ENCODE measurements around the gene TMEM44.

TMEM44 gene

DNA sequence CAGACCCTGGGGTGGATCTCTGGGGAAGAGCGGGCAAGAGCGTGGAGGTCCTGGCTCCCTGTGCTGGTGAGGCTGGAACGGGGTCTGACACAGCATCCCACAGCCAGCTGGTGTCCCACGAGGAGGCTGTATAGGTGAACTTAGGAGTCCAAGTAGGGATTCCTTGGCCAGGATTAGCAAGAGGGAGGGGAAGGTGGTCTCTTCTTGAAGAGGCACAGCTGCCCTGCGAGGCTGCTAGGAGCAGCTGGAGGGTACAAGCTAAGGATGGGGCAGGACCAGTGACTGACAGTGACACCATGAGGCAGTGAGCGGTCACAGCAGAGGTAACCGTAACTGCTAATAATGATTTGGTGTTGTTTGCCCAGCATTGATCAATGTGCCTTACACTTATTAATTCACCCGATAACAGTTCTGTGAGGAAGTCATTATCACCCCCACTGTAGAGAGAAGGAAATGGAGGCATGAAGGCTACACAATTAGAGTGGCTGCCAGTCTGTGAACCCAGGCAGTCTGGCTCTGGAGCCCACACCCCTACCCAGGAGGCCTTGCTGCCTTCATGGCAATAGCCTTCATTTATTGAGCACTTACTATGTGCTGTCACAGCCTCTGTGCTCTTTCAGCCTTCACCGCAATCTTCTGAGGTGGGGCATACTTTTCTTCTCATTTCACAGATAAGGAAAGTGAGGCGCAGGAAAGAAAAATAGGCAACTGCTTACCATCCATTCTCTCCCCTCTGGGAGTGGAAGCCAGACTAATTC, 59.4 kb downstream of the TMEM44 start:
- ATAC-seq (ENCODE audit: low read depth) (peak; percentile 93), DNase-seq (ENCODE audit: low spot score in 2 of 2) (peak in 1 of 2 donors; percentile 18)
- no peaks in the 10 kb centered on the region for H3K9me3 Mint-ChIP-seq
- H3K4me1 Mint-ChIP-seq = peaks cover 5% of the 10 kb centered on the region
- H3K27me3 Mint-ChIP-seq = peaks cover 23% of the 10 kb centered on the region
- H3K27ac Mint-ChIP-seq = no peak overlapping the region
- H3K36me3 Mint-ChIP-seq = no peaks in the 10 kb centered on the region
- H3K4me3 Mint-ChIP-seq = no peak overlapping the region

- ATAC-seq (ENCODE audit: low read depth) (no peak), DNase-seq (ENCODE audit: low spot score in 2 of 2) (no peak)
- Mint-ChIP-seq H3K27me3 (peaks cover 23% of the 10 kb centered on the region), H3K4me3 (no peak overlapping the region), H3K27ac (no peak overlapping the region), H3K36me3 (no peaks in the 10 kb centered on the region), H3K9me3 (no peaks in the 10 kb centered on the region), H3K4me1 (peaks cover 5% of the 10 kb centered on the region)
Observed at GRCh38 chr3:194572944-194573491, 60.2 kb downstream of the TMEM44 start.

GRCh38 chr3:194572143-194572789, 61.0 kb downstream of the TMEM44 start:
- ATAC-seq (ENCODE audit: low read depth) = no peak
- Mint-ChIP-seq H3K4me3 (no peak overlapping the region), H3K27me3 (peaks cover 23% of the 10 kb centered on the region), H3K9me3 (no peaks in the 10 kb centered on the region), H3K4me1 (peaks cover 5% of the 10 kb centered on the region), H3K27ac (no peak overlapping the region), H3K36me3 (no peaks in the 10 kb centered on the region)
- DNase-seq (ENCODE audit: low spot score in 2 of 2) = no peak

- H3K27me3 Mint-ChIP-seq = peaks cover 26% of the 10 kb centered on the region
Observed at GRCh38 chr3:194571491-194572142, 61.6 kb downstream of the TMEM44 start.

DNA sequence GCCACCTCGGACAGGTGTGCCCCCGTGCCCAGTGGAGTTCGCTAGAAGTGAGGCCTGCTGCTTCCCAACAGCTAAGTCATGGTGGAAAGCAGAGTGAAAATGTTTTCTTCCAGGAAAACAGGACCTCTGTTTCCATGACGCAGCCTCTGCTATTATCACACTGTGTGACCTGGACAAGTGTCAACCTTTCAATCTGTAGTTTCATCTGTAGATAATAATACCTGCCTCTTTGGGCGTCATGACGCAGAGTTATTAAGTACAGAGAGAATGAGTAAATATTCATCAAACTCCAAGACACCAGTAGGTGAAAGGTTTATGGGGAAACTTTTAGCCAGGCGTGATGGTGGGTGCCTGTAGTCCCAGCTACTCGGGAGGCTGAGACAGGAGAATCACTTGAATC, 62.3 kb downstream of the TMEM44 start:
- peaks cover 5% of the 10 kb centered on the region for H3K4me1 Mint-ChIP-seq
- no peak overlapping the region for H3K4me3 Mint-ChIP-seq
- H3K27me3 Mint-ChIP-seq = peaks cover 24% of the 10 kb centered on the region
- no peaks in the 10 kb centered on the region for H3K36me3 Mint-ChIP-seq
- no peak for DNase-seq (ENCODE audit: low spot score in 2 of 2)
- no peak for ATAC-seq (ENCODE audit: low read depth)
- H3K9me3 Mint-ChIP-seq = no peaks in the 10 kb centered on the region
- no peak overlapping the region for H3K27ac Mint-ChIP-seq

More at GRCh38 chr3:194571491-194572142, 61.6 kb downstream of the TMEM44 start:
- Mint-ChIP-seq H3K4me1 (peaks cover 5% of the 10 kb centered on the region), H3K36me3 (no peaks in the 10 kb centered on the region), H3K4me3 (no peak overlapping the region), H3K27ac (no peak overlapping the region), H3K9me3 (no peaks in the 10 kb centered on the region)
- DNase-seq (ENCODE audit: low spot score in 2 of 2) = no peak
- no peak for ATAC-seq (ENCODE audit: low read depth)

- Mint-ChIP-seq H3K4me3 (no peak overlapping the region), H3K27ac (no peak overlapping the region), H3K27me3 (peaks cover 24% of the 10 kb centered on the region), H3K4me1 (peaks cover 5% of the 10 kb centered on the region), H3K36me3 (no peaks in the 10 kb centered on the region), H3K9me3 (no peaks in the 10 kb centered on the region)
- no peak for ATAC-seq (ENCODE audit: low read depth)
- no peak for DNase-seq (ENCODE audit: low spot score in 2 of 2)
Observed at GRCh38 chr3:194570235-194570634, 63.0 kb downstream of the TMEM44 start.

DNA sequence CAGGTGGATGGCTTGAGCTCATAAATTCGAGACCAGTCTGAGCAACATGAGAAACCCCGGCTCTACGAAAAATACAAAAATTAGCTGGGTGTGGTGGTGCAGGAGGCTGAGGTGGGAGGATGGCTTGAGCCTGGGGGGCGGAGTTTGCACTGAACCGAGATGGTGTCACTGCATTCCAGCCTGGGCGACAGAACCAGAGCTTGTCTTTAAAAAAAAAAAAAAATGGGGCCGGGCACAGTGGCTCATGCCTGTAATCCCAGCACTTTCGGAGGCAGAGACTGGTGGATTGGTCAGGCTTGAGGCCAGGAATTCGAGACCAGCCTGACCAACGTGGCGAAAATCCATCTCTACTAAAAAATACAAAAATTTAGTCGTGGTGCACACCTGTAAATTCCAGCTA, 64.0 kb downstream of the TMEM44 start:
- H3K27ac Mint-ChIP-seq = no peak overlapping the region
- H3K9me3 Mint-ChIP-seq = no peaks in the 10 kb centered on the region
- H3K4me3 Mint-ChIP-seq = no peak overlapping the region
- H3K4me1 Mint-ChIP-seq = peaks cover 5% of the 10 kb centered on the region
- H3K36me3 Mint-ChIP-seq = no peaks in the 10 kb centered on the region
- H3K27me3 Mint-ChIP-seq = peaks cover 24% of the 10 kb centered on the region
- ATAC-seq (ENCODE audit: low read depth) (no peak), DNase-seq (ENCODE audit: low spot score in 2 of 2) (no peak)

DNA sequence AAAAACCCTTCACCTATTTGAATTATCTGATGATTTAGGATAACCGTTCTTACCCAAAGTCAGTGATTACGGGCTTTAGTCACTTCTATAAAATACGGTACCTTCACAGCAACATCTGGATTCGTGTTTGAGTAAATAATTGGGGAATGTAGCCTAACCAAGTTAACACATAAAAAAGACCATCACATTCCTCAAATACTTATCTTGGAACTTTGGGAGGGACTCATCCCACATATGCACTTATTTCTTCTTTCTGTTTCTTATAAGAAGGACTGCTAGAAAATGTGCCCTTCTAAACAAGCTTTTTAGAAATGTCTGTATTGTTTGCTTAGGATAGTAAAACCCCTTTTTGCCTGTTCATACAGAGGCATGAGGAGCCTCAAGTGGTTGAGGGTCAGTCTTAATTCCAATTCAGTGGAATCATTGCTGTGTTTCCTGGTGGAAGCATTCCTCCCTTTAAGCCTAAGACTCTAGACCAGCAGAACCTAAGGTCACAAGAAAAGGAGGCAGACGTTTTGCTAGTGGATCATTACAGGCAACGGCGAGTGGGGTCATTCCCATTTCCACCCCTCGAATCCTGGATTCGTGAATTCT, 67.5 kb downstream of the TMEM44 start:
- no peaks in the 10 kb centered on the region for H3K4me1 Mint-ChIP-seq
- DNase-seq (ENCODE audit: low spot score in 2 of 2) (no peak), ATAC-seq (ENCODE audit: low read depth) (no peak)
- H3K27me3 Mint-ChIP-seq = peaks cover 6% of the 10 kb centered on the region
- no peak overlapping the region for H3K4me3 Mint-ChIP-seq
- H3K27ac Mint-ChIP-seq = no peak overlapping the region
- no peaks in the 10 kb centered on the region for H3K36me3 Mint-ChIP-seq
- H3K9me3 Mint-ChIP-seq = no peaks in the 10 kb centered on the region

DNA sequence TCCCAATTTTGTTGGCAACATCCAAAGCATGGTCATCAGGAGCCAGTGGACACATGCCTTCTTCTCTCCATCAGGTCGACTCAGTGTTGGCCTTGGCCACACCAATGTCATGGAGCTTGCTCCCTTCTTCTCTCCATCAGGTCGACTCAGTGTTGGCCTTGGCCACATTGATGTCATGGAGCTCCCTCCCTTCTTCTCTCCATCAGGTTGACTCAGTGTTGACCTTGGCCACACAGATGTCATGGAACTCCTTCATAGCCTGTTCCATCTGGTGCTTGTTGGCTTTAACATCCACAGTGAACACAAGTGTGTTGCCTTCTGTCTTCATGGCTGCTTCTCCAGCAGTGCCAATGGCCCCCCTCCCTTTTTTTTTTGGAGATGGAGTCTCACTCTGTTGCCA, 70.2 kb downstream of the TMEM44 start:
- no peak overlapping the region for H3K27ac Mint-ChIP-seq
- H3K4me3 Mint-ChIP-seq = no peak overlapping the region
- peaks cover 8% of the 10 kb centered on the region for H3K27me3 Mint-ChIP-seq
- no peaks in the 10 kb centered on the region for H3K9me3 Mint-ChIP-seq
- DNase-seq (ENCODE audit: low spot score in 2 of 2) = no peak
- H3K36me3 Mint-ChIP-seq = no peaks in the 10 kb centered on the region
- ATAC-seq (ENCODE audit: low read depth) = no peak
- no peaks in the 10 kb centered on the region for H3K4me1 Mint-ChIP-seq

- DNase-seq (ENCODE audit: low spot score in 2 of 2) (no peak), ATAC-seq (ENCODE audit: low read depth) (no peak)
- Mint-ChIP-seq H3K9me3 (no peaks in the 10 kb centered on the region), H3K27me3 (peaks cover 5% of the 10 kb centered on the region), H3K36me3 (no peaks in the 10 kb centered on the region), H3K4me3 (no peak overlapping the region), H3K4me1 (peaks cover 4% of the 10 kb centered on the region), H3K27ac (no peak overlapping the region)
Observed at GRCh38 chr3:194561306-194561974, 71.8 kb downstream of the TMEM44 start.

- ATAC-seq (ENCODE audit: low read depth) (no peak), DNase-seq (ENCODE audit: low spot score in 2 of 2) (no peak)
- H3K4me1 Mint-ChIP-seq = peaks cover 4% of the 10 kb centered on the region
- no peaks in the 10 kb centered on the region for H3K36me3 Mint-ChIP-seq
- peaks cover 5% of the 10 kb centered on the region for H3K27me3 Mint-ChIP-seq
- no peak overlapping the region for H3K27ac Mint-ChIP-seq
- no peak overlapping the region for H3K4me3 Mint-ChIP-seq
- H3K9me3 Mint-ChIP-seq = no peaks in the 10 kb centered on the region
Observed at GRCh38 chr3:194560047-194560446, 73.2 kb downstream of the TMEM44 start.

- Mint-ChIP-seq H3K4me3 (no peak overlapping the region), H3K36me3 (no peaks in the 10 kb centered on the region), H3K27me3 (peaks cover 5% of the 10 kb centered on the region), H3K9me3 (no peaks in the 10 kb centered on the region), H3K27ac (no peak overlapping the region), H3K4me1 (peaks cover 4% of the 10 kb centered on the region)
- no peak for DNase-seq (ENCODE audit: low spot score in 2 of 2)
- ATAC-seq (ENCODE audit: low read depth) = no peak
Observed at GRCh38 chr3:194559530-194559929, 73.7 kb downstream of the TMEM44 start.

- Mint-ChIP-seq H3K9me3 (no peaks in the 10 kb centered on the region), H3K36me3 (no peaks in the 10 kb centered on the region), H3K4me1 (peaks cover 4% of the 10 kb centered on the region), H3K4me3 (peak overlapping the region; percentile 79), H3K27ac (peak overlapping the region; percentile 66), H3K27me3 (peaks cover 6% of the 10 kb centered on the region)
- no peak for DNase-seq (ENCODE audit: low spot score in 2 of 2)
- ATAC-seq (ENCODE audit: low read depth) = peak; percentile 26
Observed at GRCh38 chr3:194556086-194557056, 76.8 kb downstream of the TMEM44 start.
